Activated T-cell treated with anti-CD3 and anti-CD28 coated beads, Interleukin-2, amount 50 U/mL, for 1 hour (primary cell): ENCODE data around the gene NEDD4L.
"Not testable (repeated sequence)": the region's sequence is repeated elsewhere in the genome, so short reads cannot be mapped to it uniquely, and the experiment has no call there.

Experiments used
- DNase-seq: peaks from one replicate; pipeline ENCODE4 v3.0.0-alpha.2; 2020

Gene NEDD4L

DNA sequence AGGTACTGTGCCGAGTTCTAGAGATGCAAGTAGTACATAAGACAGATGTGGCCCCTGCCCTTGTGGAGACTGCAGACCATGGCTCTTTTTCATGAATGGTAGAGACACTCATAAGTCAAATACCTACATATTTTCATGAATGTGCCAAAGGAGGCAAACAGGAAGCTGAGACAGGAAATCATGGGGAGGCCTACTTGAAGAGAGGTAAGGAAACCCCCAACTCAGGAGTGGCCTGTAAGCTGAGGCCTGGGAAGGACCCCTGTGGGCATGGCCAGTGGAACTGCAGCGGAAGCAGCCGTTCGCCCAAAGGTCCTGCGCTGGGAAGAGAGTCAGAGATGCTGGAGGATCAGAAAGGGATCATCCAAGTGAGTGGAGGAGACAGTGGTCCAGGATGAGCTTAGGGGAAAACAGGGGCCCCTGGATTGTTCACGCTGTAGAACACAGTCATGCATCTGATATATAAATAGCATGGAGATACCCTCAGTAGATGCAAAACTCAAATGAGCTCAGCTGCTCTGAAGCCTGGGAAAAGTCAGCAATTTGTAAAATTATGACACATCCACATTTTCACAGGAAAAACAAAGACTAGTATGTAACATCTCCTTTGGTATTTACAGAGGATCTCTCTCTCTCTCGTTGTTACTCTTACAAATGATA lies 228.9 kb downstream of the NEDD4L start:
- DNase-seq: no peak

GRCh38 chr18:58275176-58275575 lies 231.2 kb downstream of the NEDD4L start:
- DNase-seq: no peak

DNA sequence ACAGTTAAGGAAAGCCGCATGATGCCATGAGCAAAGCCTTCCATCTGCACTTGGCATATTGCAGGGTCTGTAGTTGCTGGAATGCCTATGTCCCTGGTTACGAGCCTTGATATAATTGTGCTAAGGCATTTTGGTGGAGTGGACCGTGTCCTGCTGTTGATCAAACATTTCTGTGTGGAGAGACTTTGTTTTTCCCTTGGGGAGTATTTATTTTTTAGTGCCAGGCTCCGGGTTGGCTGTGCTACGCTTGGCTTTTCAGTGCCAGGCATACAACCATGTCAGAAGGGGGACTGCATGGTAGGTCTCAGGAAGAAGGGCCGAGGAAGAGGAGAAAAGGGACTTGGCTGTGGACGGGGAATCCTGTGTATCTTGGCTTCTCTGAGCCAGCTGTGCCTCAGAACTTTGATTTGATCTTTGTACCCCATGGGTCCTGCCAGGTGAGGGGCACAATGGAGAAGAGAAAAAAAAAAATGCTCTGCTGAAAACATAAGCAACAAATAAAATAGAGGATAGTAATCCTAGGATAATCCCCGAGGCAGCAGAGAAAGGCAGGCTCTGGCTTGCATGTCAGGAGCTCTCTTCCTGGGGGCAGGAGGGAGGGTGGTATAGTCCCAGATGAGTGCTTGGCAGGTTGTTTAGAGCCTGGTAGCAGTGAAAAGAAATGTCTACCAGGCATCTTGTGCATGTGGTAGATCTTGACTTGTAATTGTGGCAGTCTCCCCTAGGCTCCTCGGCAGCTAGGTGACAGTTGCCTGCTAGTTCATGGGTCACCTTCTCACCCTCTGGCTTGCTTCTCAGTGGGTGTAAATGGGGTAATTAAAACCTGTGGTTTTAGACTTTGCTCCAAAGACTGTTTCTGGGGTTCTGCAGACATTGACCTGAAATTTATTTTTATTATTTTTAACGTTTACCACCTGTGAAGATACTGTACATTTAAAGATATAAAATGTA lies 233.0 kb downstream of the NEDD4L start:
- no peak for DNase-seq

GRCh38 chr18:58279504-58280175 lies 235.6 kb downstream of the NEDD4L start:
- DNase-seq: no peak

GRCh38 chr18:58280191-58280590 lies 236.2 kb downstream of the NEDD4L start:
- no peak for DNase-seq

DNA sequence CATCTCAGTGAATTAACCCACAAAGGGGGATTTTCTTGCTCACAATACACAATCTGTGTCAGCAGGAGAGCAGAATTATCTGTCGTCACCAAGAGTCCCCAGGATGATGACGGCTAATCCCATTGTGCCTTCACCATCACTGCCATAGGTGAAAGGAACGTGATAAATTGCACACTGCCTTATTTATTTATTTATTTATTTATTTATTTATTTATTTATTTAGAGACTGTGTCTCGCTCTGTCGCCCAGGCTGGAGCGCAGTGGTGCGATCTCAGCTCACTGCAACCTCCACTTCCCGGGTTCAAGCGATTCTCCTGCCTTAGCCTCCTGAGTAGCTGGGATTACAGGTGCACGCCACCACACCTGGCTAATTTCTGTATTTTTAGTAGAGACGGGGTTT lies 238.8 kb downstream of the NEDD4L start:
- not testable (repeated sequence) for DNase-seq

DNA sequence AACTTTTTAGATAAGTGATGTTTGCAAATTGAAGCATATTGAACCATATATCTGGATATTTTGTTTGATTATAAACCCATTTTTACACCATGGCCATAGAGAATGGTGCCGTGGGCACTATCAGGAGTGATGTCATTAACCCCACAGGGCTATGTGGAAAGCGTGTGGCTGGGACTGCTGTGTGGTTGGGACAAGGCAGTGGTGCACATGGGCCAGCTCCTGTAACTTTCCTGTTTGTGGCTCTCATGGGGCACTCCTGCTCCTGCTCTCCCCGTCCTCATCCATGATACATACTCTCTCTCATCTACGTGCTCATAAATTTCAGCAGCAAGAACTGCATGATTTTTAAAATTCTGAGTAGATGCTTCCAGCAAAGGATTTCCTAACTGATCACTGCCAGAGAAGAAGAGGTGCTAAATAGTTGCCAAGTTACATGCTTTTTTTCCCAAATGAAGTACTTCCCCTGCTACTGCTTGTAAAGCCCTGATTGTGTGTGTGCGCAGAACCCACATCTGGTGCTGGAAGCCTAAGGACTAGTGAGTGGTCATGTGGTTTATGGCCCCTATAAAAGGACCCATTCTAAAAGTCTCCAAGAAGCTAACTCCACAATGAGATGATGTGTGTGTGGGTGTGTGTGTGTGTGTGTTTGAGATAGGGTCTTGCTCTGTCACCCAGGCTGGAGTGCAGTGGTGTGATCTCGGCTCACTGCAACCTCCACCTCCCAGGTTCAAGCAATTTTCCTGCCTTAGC lies 240.8 kb downstream of the NEDD4L start:
- DNase-seq: no peak

DNA sequence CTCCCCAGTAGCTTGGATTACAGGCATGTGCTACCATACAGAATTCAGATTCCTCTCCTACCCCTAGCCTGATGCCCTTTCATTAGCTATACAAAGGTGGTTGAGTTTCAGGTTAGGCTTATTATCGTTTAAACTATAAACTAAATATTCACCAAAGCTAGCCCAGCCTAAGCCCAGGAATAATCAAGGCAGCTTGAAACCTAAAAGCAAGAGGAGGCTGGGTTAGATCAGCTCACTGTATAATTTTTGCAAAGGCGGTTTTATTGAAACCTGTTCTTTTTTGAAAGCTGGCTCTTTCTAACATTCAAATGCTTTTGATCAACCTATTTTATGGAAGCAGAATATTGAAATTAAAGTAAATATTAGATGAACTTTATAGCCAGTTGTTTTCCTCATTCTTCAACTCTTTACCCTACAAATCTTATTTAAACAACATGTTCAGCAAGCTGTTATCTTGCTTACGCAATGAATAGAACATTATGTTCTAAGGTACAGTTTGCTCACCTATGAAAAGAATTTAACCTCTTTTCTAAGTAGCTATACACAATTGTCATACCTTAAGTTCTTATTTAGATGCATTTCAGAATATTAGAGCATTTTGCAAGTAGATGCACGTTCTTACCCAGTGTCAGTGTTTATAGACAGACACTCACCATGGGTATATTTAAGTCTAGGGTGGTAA lies 241.6 kb downstream of the NEDD4L start:
- no peak for DNase-seq

DNA sequence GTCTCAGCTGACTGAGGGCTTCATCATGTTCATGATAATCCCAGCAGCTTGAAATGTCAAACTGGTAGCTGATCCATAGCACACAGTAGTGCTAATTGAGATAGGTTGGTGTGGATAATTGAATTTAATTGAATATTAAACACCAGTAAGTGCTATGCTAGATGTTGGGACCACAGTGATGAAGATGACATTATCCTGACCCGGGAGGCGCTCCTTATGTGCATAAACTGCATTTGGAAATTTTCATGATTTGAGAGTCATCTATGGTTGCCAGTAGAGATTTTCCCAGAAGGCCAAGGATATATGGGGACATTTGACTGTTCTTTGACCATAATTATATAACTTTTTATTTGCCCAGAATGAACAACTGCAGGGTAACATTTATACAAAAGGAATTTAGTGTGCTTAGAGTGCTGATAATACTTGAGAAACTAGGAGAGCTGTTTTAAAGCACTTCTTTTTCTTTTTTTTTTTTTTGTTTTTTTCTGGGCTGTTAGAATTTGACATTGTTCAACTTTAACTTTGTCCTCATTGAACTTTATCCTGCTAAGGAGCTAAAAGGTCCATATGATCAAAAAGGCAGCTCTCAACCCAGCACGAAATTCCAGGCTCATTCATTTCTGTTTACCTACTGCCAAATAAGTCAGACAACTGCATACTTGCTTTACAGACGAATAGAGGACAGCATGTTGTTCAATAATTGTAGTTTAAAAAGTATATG lies 242.8 kb downstream of the NEDD4L start:
- DNase-seq: no peak

GRCh38 chr18:58287353-58288274 lies 243.6 kb downstream of the NEDD4L start:
- DNase-seq: no peak

DNA sequence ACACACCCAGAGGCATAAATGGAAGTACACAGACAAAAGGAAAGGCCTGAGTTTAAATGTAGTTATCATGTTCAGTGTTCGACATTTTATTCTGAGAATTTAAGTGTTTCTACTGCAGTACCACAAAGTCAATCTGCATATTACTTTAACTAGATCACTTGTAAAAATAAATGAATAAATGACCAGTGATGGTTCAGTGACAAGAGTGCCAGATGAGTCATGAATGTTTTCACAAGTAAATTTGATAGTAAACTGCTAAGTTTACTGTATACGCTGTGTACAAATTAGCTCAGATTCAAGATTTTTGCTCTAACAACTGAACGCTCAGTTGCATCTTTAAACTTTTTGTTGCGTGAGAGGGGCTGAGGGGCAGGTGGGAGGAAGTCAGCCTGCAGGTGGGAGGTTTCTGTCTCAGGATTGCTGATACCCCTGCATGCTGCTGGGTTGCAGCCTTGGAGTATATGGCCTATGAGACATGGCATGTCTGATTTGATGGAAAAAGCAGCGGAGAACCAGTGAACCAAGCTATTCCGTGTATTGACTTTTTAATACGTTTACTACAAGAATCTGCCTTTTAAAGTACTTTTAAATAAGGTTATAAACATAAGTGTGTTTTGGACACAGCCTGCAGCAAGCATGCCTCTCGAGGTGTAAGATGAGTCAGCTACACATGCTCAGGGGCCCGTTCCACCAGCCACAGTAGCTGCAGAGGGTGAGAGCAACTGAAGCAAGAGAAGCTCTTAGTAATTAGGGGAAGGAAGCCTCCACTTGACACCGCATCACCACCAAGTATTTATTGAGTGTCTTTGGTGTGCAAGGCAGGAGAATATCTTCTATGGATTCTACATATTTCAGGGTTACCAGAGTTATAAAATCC lies 245.1 kb downstream of the NEDD4L start:
- no peak for DNase-seq

DNA sequence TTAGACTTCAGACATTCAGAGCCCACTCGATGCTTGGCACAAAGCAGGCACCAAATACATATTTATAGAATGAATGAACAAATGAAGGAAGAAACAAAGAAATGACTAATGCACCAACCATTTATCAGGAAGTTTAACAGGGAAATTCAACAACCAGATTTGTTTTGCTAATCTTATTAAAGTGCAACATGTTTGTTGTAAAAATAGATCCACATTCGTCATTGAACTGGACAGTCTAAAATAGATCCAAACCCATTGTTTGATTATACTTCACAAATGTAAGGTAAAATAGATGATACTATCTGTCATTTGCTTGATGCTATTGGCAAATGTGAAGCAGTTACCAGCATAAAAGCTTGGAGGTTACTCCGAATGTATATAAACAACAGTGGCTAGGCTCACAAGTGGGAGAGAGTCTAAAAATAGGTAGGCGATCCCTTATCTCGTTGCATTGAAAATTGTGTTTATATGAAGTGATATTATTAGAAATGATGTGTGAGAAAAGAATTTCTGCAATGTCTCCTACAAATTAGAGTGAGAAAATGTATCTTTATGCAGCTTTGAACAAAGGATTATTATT lies 246.2 kb downstream of the NEDD4L start:
- DNase-seq: no peak

GRCh38 chr18:58291131-58291530 lies 247.1 kb downstream of the NEDD4L start:
- no peak for DNase-seq

GRCh38 chr18:58292638-58293037 lies 248.6 kb downstream of the NEDD4L start:
- DNase-seq: no peak

DNA sequence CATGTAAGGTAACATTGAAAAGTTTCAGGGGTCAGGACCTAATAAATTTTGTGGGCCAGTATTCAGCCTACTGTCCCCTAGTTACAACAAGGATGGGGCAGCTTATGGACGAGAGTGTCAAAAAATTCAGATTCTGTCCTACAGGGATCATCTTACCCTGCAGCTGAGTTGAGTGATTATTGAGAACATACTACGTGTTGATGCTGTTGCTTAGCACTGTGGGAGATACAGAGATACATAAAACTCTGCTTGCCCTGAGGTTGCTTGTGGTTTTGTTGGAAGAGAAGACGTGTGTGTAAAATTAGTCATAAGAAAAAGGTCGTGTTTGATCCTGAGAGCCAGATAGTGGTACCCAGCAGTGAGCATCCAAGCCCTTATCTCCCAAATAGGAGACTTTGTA lies 253.2 kb downstream of the NEDD4L start:
- DNase-seq: no peak

GRCh38 chr18:58298251-58299134 lies 254.5 kb downstream of the NEDD4L start:
- no peak for DNase-seq

DNA sequence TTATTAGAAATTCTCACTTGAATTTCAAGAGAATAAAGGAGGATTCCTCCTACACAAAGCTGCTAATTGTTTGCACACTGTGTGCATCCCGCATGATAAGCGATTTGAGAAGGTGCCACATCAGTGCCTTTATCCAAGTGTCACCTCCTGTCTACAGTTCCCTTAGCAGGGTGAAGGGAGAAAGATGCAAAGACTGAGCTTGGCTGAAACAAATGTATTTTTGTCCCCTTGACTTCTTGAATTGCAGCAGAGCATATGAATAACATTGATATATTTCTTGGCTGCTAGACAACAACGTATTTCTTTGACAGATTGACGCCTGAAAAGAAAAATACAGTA lies 255.1 kb downstream of the NEDD4L start:
- DNase-seq: no peak

GRCh38 chr18:58299936-58300335 lies 255.9 kb downstream of the NEDD4L start:
- DNase-seq: no peak
